ENCODE measurements around the gene RAB3A.
A peak's percentile ranks its signal among the peaks of the same experiment; 100 is the strongest.

RAB3A gene

DNA sequence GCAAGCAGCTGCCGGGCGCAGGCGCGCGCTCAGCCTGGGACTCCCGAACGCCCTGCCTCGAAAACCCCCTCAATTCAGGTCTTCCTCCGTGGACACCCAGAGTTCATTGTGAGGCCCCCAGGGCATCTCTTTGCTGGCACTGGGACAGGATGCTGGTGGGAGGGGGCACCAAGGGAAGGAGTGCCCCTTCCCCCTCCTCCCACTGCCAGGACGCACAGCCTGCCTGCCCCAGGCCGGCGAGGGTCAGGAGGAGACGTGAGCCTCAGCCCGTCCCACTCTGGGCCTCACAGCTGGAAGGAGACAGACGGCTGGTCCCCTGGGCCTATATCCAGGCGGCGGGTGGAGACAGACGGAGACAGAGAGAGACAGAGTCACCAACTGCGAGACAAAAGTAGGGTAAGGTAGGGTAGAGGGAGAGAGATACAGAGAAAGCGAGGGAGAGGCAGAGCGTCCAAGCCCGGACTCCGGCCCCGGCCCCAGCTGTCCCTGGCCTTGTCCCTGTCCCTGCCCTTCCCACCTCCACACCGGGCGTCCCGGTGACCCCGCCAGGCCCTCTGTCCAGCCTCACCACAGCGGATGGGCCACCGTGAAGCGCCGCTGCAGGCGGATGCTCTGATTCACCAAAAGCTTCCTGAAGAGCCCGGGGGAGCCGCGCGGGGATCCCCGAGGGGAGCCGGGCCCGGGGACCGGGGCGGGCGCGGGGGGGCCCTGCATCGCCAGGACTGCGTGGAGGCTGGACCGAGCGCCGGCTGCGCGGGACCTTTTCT lies 22.0 kb upstream of the RAB3A start, which contains the start of gene PDE4C:
Gene PDE4C (minus strand): TSS at position 737 of the 767 bp plus-strand sequence. CDS start 23 bp downstream, at position 714.
- DNase-seq: peak; percentile 63
- Histone ChIP-seq H3K27me3 (peaks cover 16% of the 10 kb centered on the region), H3K9me3 (no peaks in the 10 kb centered on the region), H3K4me1 (peaks cover 3% of the 10 kb centered on the region; the same call in 1 of the 2 replicates), H3K36me3 (no peaks in the 10 kb centered on the region), H3K4me3 (ENCODE audit: low read depth, low read length) (peak within 1 kb of the TSS; percentile 43)
- TF ChIP-seq, protein P1, sequence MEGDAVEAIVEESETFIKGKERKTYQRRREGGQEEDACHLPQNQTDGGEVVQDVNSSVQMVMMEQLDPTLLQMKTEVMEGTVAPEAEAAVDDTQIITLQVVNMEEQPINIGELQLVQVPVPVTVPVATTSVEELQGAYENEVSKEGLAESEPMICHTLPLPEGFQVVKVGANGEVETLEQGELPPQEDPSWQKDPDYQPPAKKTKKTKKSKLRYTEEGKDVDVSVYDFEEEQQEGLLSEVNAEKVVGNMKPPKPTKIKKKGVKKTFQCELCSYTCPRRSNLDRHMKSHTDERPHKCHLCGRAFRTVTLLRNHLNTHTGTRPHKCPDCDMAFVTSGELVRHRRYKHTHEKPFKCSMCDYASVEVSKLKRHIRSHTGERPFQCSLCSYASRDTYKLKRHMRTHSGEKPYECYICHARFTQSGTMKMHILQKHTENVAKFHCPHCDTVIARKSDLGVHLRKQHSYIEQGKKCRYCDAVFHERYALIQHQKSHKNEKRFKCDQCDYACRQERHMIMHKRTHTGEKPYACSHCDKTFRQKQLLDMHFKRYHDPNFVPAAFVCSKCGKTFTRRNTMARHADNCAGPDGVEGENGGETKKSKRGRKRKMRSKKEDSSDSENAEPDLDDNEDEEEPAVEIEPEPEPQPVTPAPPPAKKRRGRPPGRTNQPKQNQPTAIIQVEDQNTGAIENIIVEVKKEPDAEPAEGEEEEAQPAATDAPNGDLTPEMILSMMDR (IDR thresholded peaks at IDR 0.05; ENCODE audit: low read depth, low read length): no peak

DNA sequence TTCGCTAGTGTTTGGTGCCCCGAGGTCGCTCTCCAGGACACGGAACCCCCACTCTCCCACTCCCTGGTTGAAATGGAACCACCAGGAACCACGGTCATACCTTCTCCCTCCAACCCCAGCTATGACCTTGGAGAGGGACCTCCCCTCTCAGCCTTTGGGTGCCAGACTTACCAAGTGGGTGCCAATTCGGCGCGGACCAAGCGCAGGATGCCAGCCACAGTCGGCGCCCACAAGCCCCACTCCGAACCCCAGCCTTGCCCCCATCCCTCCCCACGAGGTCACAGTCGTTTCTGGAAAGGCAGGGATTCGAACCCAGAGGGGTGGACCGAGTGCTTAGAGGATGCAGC lies 21.5 kb upstream of the RAB3A start:
- Histone ChIP-seq H3K4me1 (peaks cover 3% of the 10 kb centered on the region; the same call in 1 of the 2 replicates), H3K4me3 (ENCODE audit: low read depth, low read length) (peak overlapping the region; percentile 43), H3K27me3 (peaks cover 16% of the 10 kb centered on the region), H3K36me3 (no peaks in the 10 kb centered on the region), H3K9me3 (no peaks in the 10 kb centered on the region)
- DNase-seq: no peak
- TF ChIP-seq, protein P1 (IDR thresholded peaks at IDR 0.05; ENCODE audit: low read depth, low read length): no peak

DNA sequence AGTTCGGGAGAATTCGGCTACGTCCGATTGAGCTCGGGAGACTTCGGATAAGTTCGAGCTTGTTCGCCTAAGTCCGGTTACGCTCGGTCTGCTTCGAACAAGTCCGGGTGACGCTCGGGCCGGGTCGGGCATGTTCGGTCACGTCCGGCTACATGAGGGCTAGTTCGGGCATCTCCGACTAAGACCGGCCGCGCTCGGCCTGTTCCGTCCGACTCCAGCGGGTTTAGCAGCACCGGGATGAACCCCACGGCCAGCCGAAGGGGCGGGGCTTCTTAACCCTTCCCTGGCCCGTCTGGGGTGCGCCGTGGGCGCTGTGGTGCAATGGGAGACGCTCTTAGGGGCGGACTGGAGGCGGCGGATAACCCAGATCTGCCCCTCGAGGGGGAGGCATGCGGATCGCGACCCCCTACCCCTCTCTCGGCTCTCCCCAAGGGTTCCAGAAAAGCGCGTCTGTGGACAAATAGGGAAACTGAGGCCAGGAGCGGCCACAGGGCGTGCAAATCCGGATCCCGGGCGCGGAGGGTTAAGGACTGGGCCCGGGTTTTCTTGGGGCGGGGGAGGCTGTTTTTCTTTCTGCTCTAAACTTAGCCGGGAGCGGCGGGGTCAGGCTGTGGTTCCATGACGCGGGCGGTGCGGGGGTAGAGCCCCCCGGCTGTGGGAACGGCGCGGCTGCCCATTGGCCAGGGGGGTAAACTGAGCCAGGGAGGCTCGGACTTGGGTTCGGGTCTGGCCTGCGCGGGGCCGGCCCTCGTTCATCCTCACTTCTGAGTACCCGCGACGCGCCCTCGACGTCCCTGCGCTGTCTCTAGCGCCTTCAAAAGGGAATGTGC lies 20.9 kb upstream of the RAB3A start:
- Histone ChIP-seq H3K27me3 (peaks cover 16% of the 10 kb centered on the region), H3K4me3 (ENCODE audit: low read depth, low read length) (peak overlapping the region; percentile 50), H3K9me3 (no peaks in the 10 kb centered on the region), H3K4me1 (peaks cover 3% of the 10 kb centered on the region; the same call in 1 of the 2 replicates), H3K36me3 (no peaks in the 10 kb centered on the region)
- TF ChIP-seq, protein P1 (IDR thresholded peaks at IDR 0.05; ENCODE audit: low read depth, low read length): no peak
- peak; percentile 98 for DNase-seq

DNA sequence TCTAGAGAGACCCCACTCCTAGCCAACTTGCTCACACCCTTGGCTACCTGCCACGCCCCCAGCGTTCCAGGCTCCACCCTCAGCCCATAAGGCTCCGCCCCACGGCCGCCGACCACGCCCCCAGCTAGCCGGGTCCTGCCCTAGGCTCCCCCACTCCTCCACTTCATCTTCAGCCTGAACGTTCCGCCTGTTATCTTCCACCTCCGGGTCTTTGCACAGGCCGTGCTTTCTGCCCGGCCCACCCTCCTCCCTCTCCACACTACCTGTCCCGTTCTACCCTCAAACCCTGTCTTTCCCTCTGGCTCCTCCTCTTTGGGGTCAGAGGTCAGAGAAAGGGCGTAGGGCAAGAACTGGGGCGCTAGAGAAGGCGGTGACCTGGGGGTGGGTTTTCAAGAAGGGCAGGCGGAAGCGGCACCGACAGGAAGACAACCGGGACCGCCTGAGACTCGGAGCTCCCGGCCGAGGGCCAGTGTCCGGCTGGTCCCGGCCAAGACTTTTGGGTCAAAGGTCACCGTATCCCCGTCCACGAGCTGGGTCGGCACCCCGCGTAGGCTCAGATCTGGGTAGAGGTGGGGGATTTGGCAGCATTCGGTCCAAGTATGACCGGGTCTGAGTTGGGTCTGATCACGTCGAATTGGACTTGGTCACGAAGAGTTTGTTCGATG lies 20.1 kb upstream of the RAB3A start:
- peaks cover 16% of the 10 kb centered on the region for H3K27me3 ChIP-seq
- H3K9me3 ChIP-seq: no peaks in the 10 kb centered on the region
- H3K4me1 ChIP-seq: peaks cover 3% of the 10 kb centered on the region; the same call in 1 of the 2 replicates
- no peaks in the 10 kb centered on the region for H3K36me3 ChIP-seq
- DNase-seq: peak; percentile 77
- TF ChIP-seq, protein P1 (IDR thresholded peaks at IDR 0.05; ENCODE audit: low read depth, low read length): no peak
- peak overlapping the region; percentile 50 for H3K4me3 ChIP-seq (ENCODE audit: low read depth, low read length)

DNA sequence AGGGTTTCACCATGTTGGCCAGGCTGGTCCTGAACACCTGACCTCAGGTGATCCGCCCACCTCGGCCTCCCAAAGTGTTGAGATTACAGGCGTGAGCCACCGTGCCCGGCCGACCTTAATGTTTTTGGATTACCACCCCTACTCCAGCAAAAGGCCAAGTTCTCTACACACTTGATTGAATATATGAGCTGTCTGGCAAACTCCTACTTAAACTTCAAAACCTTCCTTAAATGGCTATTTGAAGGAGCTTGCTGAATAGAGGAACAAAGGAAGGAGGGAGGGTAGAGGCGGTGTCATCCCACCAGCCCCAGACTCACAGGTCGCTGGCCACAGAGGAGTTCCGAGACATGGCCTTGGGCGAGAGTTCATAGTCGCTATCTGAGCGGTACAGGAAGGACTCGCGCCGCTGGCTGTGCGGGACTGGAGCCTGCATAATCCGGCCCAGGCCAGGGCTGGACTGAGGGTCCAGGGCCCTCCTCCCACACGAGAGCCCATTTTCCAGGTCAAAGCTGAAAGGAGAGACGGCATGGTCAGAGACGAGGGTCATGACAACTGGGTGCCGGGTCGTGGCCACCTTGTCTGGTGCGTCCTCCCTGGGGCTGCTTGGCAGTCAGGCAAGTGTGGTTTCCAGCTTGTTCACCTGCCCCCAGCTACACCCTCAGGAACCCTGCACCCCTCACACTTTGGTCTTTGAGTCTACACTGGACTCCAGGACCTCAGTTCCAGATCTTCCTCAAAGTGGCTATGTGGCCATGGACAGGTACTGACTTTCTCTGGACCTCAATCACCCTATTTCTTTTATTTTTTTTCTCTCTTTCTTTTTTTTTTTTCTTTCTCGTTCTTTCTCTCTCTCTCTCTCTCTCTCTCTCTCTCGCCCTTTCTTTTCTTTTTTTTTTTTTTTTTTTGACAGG lies 18.2 kb upstream of the RAB3A start:
- H3K4me1 ChIP-seq: peaks cover 3% of the 10 kb centered on the region; the same call in 1 of the 2 replicates
- H3K4me3 ChIP-seq (ENCODE audit: low read depth, low read length): no peak overlapping the region
- H3K27me3 ChIP-seq: peaks cover 16% of the 10 kb centered on the region
- no peaks in the 10 kb centered on the region for H3K36me3 ChIP-seq
- TF ChIP-seq, protein P1 (IDR thresholded peaks at IDR 0.05; ENCODE audit: low read depth, low read length): no peak
- no peak for DNase-seq
- no peaks in the 10 kb centered on the region for H3K9me3 ChIP-seq
